Epithelial cell of proximal tubule (primary cell): ENCODE measurements around the gene GCNT4. TPM values are rescaled to one million over a fixed set of nuclear protein-coding genes. Genes with fewer than 3 reads are reported as not detected.

Source experiments
- DNase-seq: peaks from one replicate; pipeline ENCODE4 v3.0.0-alpha.2; 2011; ENCODE audit warnings: low read depth
- H3K4me3 ChIP-seq: 2 replicates; pipeline ENCODE4 v1.5.1; 2011; ENCODE audit warnings: low read depth, mild to moderate bottlenecking, low read length
- CTCF ChIP-seq: conservative IDR thresholded peaks from 2 replicates; pipeline ENCODE4 v1.5.1; 2012; ENCODE audit warnings: low read depth, mild to moderate bottlenecking, low read length
- total RNA-seq: library from RNA; depleted of rRNA; stranded (reverse); fragments of >200 nt; gene quantifications from 2 replicates; pipeline ENCODE4 v1.2.3, GENCODE V29; 2015

Gene GCNT4
- total RNA-seq, 1 donor from 2014 or later, result 2.3 TPM

- TF ChIP-seq CTCF, result no peak
- no peak for DNase-seq
- no peak overlapping the region for H3K4me3 ChIP-seq
Measured at GRCh38 chr5:75057561-75057960, 5.2 kb upstream of the GCNT4 start.

GRCh38 chr5:75055727-75056144 is 3.4 kb upstream of the GCNT4 start:
- H3K4me3 ChIP-seq, result no peak overlapping the region
- DNase-seq, result no peak
- no peak for TF ChIP-seq CTCF

- TF ChIP-seq CTCF, result no peak
- no peak for DNase-seq
- peak overlapping the region; percentile 72 for H3K4me3 ChIP-seq
Measured at GRCh38 chr5:75054134-75054930, 2.0 kb upstream of the GCNT4 start.

- peak; percentile 9 for TF ChIP-seq CTCF
- DNase-seq, result peak; percentile 44
- H3K4me3 ChIP-seq, result peak overlapping the region; percentile 72
Measured at GRCh38 chr5:75053304-75054133, 1.2 kb upstream of the GCNT4 start.

GRCh38 chr5:75053054-75053303 is 621 bp upstream of the GCNT4 start:
- no peak for TF ChIP-seq CTCF
- H3K4me3 ChIP-seq, result peak overlapping the region; percentile 72
- DNase-seq, result no peak

GRCh38 chr5:75051217-75051751 is 1.1 kb downstream of the GCNT4 start:
- TF ChIP-seq CTCF, result no peak
- no peak for DNase-seq
- no peak overlapping the region for H3K4me3 ChIP-seq
